ENCODE results near the gene MED22.

- TF ChIP-seq CTCF (IDR thresholded peaks at IDR 0.05) (no peak), EZH2 (IDR thresholded peaks at IDR 0.05) (no peak), EZH2phosphoT487 (IDR thresholded peaks at IDR 0.05) (no peak)
Observed at GRCh38 chr9:133384736-133385321, 36.9 kb upstream of the MED22 start.

Data from neural progenitor cell (in vitro differentiated cells).